Fibroblast of pulmonary artery (primary cell): Measurements from ENCODE around the gene GSG1L.

Source experiments
- DNase-seq: peaks from one replicate; pipeline ENCODE4 v3.0.0-alpha.2; 2010; ENCODE audit warnings: low read depth
- H3K4me3 ChIP-seq: replicated peaks from 2 replicates; pipeline ENCODE4 v1.5.1; 2011; ENCODE audit warnings: low read depth, mild to moderate bottlenecking, control low read depth, low read length, moderate library complexity
- TF ChIP-seq, protein P1 (sequence below): IDR thresholded peaks from 2 replicates; pipeline ENCODE4 v1.5.1; 2011; ENCODE audit warnings: mild to moderate bottlenecking, control low read depth, low read length, inconsistent platforms; ENCODE audit errors: missing control alignments

GSG1L gene

GRCh38 chr16:27738596-27738995 is 324.9 kb downstream of the GSG1L start:
- TF ChIP-seq, protein P1, sequence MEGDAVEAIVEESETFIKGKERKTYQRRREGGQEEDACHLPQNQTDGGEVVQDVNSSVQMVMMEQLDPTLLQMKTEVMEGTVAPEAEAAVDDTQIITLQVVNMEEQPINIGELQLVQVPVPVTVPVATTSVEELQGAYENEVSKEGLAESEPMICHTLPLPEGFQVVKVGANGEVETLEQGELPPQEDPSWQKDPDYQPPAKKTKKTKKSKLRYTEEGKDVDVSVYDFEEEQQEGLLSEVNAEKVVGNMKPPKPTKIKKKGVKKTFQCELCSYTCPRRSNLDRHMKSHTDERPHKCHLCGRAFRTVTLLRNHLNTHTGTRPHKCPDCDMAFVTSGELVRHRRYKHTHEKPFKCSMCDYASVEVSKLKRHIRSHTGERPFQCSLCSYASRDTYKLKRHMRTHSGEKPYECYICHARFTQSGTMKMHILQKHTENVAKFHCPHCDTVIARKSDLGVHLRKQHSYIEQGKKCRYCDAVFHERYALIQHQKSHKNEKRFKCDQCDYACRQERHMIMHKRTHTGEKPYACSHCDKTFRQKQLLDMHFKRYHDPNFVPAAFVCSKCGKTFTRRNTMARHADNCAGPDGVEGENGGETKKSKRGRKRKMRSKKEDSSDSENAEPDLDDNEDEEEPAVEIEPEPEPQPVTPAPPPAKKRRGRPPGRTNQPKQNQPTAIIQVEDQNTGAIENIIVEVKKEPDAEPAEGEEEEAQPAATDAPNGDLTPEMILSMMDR = no peak
- DNase-seq = no peak

More at GRCh38 chr16:27738596-27738995, 324.9 kb downstream of the GSG1L start:
- no peak overlapping the region for H3K4me3 ChIP-seq
